Tibial nerve (tissue), 4 donors: ENCODE data around the gene MAPK8IP3. TPM values are rescaled to one million over a fixed set of nuclear protein-coding genes. Genes with fewer than 3 reads are reported as not detected.

Experiments
- DNase-seq, 2 donors: peaks; one replicate each; pipeline ENCODE4 v3.0.0-alpha.2; 2019; ENCODE audit warnings: low spot score in 2 of 2
- H3K27ac ChIP-seq, 4 donors: fragments of 200-600 bp; sonication (generic) in 3 of 4; one replicate each; pipeline ENCODE4 v1.5.1; 2017 to 2019; ENCODE audit warnings: mild to moderate bottlenecking in 1 of 4
- H3K27me3 ChIP-seq, 2 donors: fragments of 200-600 bp; sonication (generic) in 1 of 2; one replicate each; pipeline versions ENCODE4 v1.5.1 to v1.6.0; 2017 to 2019
- H3K36me3 ChIP-seq, 3 donors: fragments of 200-600 bp; sonication (generic); one replicate each; pipeline ENCODE4 v1.5.1; 2018 to 2019
- H3K4me1 ChIP-seq, 4 donors: fragments of 200-600 bp; sonication (generic) in 3 of 4; one replicate each; pipeline ENCODE4 v1.5.1; 2017 to 2019
- H3K4me3 ChIP-seq, 4 donors: fragments of 200-600 bp; sonication (generic) in 3 of 4; one replicate each; pipeline ENCODE4 v1.5.1; 2017 to 2019; ENCODE audit warnings: mild to moderate bottlenecking in 1 of 4, moderate library complexity in 1 of 4
- H3K9me3 ChIP-seq, 4 donors: fragments of 200-600 bp; sonication (generic) in 3 of 4; one replicate each; pipeline ENCODE4 v1.5.1; 2017 to 2019
- CTCF ChIP-seq, 5 experiments: fragments of 200-600 bp in 3 of 5; fragments of 450-650 bp in 2 of 5; sonication (generic) in 3 of 5; IDR thresholded peaks; one replicate each; pipeline ENCODE4 v1.5.1; 2016 to 2019; ENCODE audit warnings: antibody characterized with exemption in 5 of 5, mild to moderate bottlenecking in 3 of 5, moderate library complexity in 2 of 5
- EP300 ChIP-seq, 2 donors: sonication (generic); formaldehyde crosslinking; IDR thresholded peaks; one replicate each; pipeline ENCODE4 v1.6.1; 2017; ENCODE audit warnings: antibody characterized with exemption in 2 of 2, mild to moderate bottlenecking in 1 of 2
- POLR2A ChIP-seq, 2 donors: fragments of 450-650 bp; IDR thresholded peaks; one replicate each; pipeline ENCODE4 v1.6.1; 2017; ENCODE audit warnings: antibody characterized with exemption in 2 of 2, mild to moderate bottlenecking in 2 of 2, moderate library complexity in 2 of 2
- WGBS, 2 donors: methylation state at CpG; one replicate each; pipeline ENCODE4 v1.1.5; 2018; 5-methylcytosine and 5-hydroxymethylcytosine counted together
- total RNA-seq, 4 donors: library from RNA; depleted of rRNA; stranded (reverse); fragments of >200 nt; gene quantifications; one replicate each; pipeline ENCODE4 v1.1.0, GENCODE V29; 2016

The MAPK8IP3 gene
- total RNA-seq, 4 donors from 2014 or later, result 92.6 to 188 (median 99.5) TPM

- WGBS, 2 donors, result 71 to 72% methylated on average over 12 to 14 of the region's 15 CpGs
- no peak overlapping the region for H3K27ac ChIP-seq
- no peak for TF ChIP-seq POLR2A (IDR thresholded peaks at IDR 0.05)
- TF ChIP-seq CTCF (IDR thresholded peaks at IDR 0.05), result no peak
- TF ChIP-seq EP300 (IDR thresholded peaks at IDR 0.05), result no peak
- H3K4me3 ChIP-seq, result no peak overlapping the region
- no peaks in the 10 kb centered on the region for H3K9me3 ChIP-seq
- DNase-seq, result no peak
- H3K36me3 ChIP-seq, result peaks cover 0 to 5% (median 0%) of the 10 kb centered on the region in 3 donors
- H3K4me1 ChIP-seq, result peaks cover 0 to 53% (median 27%) of the 10 kb centered on the region in 4 donors
- no peaks in the 10 kb centered on the region for H3K27me3 ChIP-seq
These were observed 3.4 kb downstream of the MAPK8IP3 start for GRCh38 chr16:1709356-1709755.

DNA sequence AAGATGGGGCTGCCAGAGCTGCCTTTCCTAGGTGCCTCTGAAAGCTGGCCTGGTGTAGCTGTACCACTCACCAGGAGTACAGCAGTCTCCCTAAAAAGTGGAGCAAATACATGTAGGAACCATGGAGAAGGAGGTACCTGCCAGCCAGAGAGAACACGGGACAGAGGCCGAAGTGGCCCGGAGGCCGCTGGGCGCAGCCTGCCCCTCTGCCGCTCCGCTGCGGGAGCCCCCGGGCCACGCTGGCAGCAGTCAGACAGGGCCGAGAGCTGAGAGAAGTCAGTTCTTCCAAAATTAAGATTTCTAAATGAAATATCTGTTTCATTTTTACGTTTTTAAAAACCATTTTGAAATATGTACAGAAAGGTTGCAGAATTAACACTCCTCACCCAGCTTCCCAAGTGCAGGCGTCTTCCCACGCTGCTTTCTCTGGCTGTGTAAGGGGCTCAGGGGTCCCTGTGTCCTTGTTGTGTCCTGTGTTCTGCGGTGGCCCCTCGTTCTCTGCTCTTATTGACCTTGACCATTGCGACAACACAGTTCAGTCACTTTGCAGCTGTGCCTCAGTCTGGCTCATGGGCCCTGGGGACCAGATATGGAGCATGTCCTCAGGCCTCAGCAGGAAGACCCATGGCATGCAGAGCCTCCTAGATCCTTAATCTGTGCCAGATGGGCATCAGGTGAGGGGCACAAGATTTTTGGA lies 5.0 kb downstream of the MAPK8IP3 start:
- Histone ChIP-seq H3K36me3 (peaks cover 0 to 5% (median 0%) of the 10 kb centered on the region in 3 donors), H3K4me1 (peaks cover 0 to 55% (median 20%) of the 10 kb centered on the region in 4 donors), H3K4me3 (no peak overlapping the region), H3K9me3 (no peaks in the 10 kb centered on the region), H3K27me3 (no peaks in the 10 kb centered on the region), H3K27ac (no peak overlapping the region)
- no peak for DNase-seq
- 83 to 85% methylated on average over 17 of the region's 17 CpGs for WGBS, 2 donors
- TF ChIP-seq CTCF (IDR thresholded peaks at IDR 0.05) (no peak), EP300 (IDR thresholded peaks at IDR 0.05) (no peak), POLR2A (IDR thresholded peaks at IDR 0.05) (no peak)

- Histone ChIP-seq H3K9me3 (no peaks in the 10 kb centered on the region), H3K27me3 (no peaks in the 10 kb centered on the region), H3K27ac (no peak overlapping the region), H3K36me3 (peaks cover 0 to 5% (median 0%) of the 10 kb centered on the region in 3 donors), H3K4me1 (peaks cover 0 to 46% (median 12%) of the 10 kb centered on the region in 4 donors), H3K4me3 (no peak overlapping the region)
- TF ChIP-seq POLR2A (IDR thresholded peaks at IDR 0.05) (no peak), CTCF (IDR thresholded peaks at IDR 0.05) (no peak), EP300 (IDR thresholded peaks at IDR 0.05) (no peak)
- WGBS, 2 donors, result 70 to 77% methylated on average over 14 of the region's 14 CpGs
- DNase-seq, result no peak
These were observed 6.8 kb downstream of the MAPK8IP3 start for GRCh38 chr16:1712791-1713261.

GRCh38 chr16:1713331-1713730 lies 7.3 kb downstream of the MAPK8IP3 start:
- Histone ChIP-seq H3K4me3 (no peak overlapping the region), H3K27me3 (no peaks in the 10 kb centered on the region), H3K27ac (peak overlapping the region in 1 of 4 donors; percentile 70), H3K36me3 (peaks cover 0 to 5% (median 0%) of the 10 kb centered on the region in 3 donors), H3K9me3 (no peaks in the 10 kb centered on the region), H3K4me1 (peaks cover 0 to 41% (median 7%) of the 10 kb centered on the region in 4 donors)
- no peak for TF ChIP-seq EP300 (IDR thresholded peaks at IDR 0.05)
- no peak for TF ChIP-seq POLR2A (IDR thresholded peaks at IDR 0.05)
- no peak for TF ChIP-seq CTCF (IDR thresholded peaks at IDR 0.05)
- DNase-seq, result no peak
- WGBS, 2 donors, result 75 to 77% methylated on average over 7 of the region's 7 CpGs

DNA sequence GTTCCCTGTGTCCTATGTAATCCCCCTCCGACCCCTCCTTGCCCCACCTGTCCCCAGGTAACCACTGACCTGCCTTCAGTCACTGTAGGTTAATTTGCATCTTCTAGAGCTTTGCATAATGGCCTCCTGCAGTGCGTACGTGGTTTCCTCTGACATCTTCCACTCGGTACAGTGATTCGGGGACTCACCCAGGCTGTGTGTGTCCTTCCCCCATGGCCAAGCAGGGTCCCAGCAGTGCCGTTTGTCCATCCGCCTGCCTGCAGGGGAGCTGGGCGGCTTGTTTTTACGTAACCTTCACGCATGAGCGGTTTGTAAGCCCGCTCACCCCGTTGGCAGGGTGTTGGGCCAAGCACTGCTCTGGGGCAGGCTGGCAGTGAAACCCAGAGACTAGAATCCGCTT lies 7.9 kb downstream of the MAPK8IP3 start:
- no peaks in the 10 kb centered on the region for H3K27me3 ChIP-seq
- H3K27ac ChIP-seq, result peak overlapping the region in 1 of 4 donors; percentile 70
- H3K4me3 ChIP-seq, result no peak overlapping the region
- H3K9me3 ChIP-seq, result no peaks in the 10 kb centered on the region
- 71 to 79% methylated on average over 11 to 14 of the region's 14 CpGs for WGBS, 2 donors
- peaks cover 0 to 5% (median 0%) of the 10 kb centered on the region in 3 donors for H3K36me3 ChIP-seq
- DNase-seq, result no peak
- no peak for TF ChIP-seq POLR2A (IDR thresholded peaks at IDR 0.05)
- TF ChIP-seq CTCF (IDR thresholded peaks at IDR 0.05), result no peak
- TF ChIP-seq EP300 (IDR thresholded peaks at IDR 0.05), result no peak
- peaks cover 0 to 35% (median 5%) of the 10 kb centered on the region in 4 donors for H3K4me1 ChIP-seq
